HCT116 (cell line): Measurements from ENCODE around the gene STK11. TPM values are rescaled to one million over a fixed set of nuclear protein-coding genes. Genes with fewer than 3 reads are reported as not detected.
A peak's percentile ranks its signal among the peaks of the same experiment; 100 is the strongest.

Source experiments
- ATAC-seq: fragments of 200-7000 bp; cut with Tn5 transposase; 2 replicates; pipeline ENCODE4 v1.9.1; 2020; ENCODE audit warnings: mild to moderate bottlenecking, moderate library complexity
- BruUV-seq: library from RNA; stranded (reverse); fragments of 400-500 nt; replicated peaks from 2 replicates; lab custom pipeline; 2021; lab: Mats Ljungman, UMichigan
- CTCF ChIA-PET: fragments of 300-600 bp; sonication (Branson Sonifier 250); formaldehyde crosslinking; loops from one replicate; lab custom pipeline; 2021; ENCODE audit warnings: antibody characterized with exemption; lab: Charles Lee
- POLR2A ChIA-PET: fragments of 300-600, 350-600 bp; sonication (Branson Sonifier 250); formaldehyde crosslinking; loops from one replicate; lab custom pipeline; 2021; ENCODE audit warnings: antibody characterized with exemption; lab: Charles Lee
- RAD21 ChIA-PET, 2 experiments: fragments of 300-600 bp; sonication (Branson Sonifier 250); formaldehyde crosslinking; loops; one replicate each; lab custom pipeline; 2023; ENCODE audit warnings: low total read pairs in 2 of 2; ENCODE audit not compliant: uncharacterized antibody in 2 of 2, unreplicated experiment in 2 of 2, low non-redundant PET in 1 of 2; lab: Charles Lee
- DNase-seq: peaks from one replicate; pipeline ENCODE4 v3.0.0-alpha.2; 2010; ENCODE audit warnings: low read depth, low spot score
- H2AFZ ChIP-seq: fragments of 200-600 bp; shearing (Covaris generic), sonication (generic); 2 replicates; pipeline ENCODE4 v1.6.1; 2017; ENCODE audit warnings: low read depth, mixed run types, mixed read lengths, antibody characterized with exemption, low read length; ENCODE audit not compliant: poor library complexity, severe bottlenecking
- H3K27ac ChIP-seq: 2 replicates; pipeline ENCODE4 v1.5.1; 2012; ENCODE audit warnings: low read depth, low read length
- H3K27me3 ChIP-seq: fragments of 200-600 bp; sonication (generic); 2 replicates; pipeline ENCODE4 v1.6.1; 2016; ENCODE audit warnings: mixed run types, low read length, mixed read lengths; ENCODE audit not compliant: insufficient read depth
- H3K36me3 ChIP-seq, 2 experiments: fragments of 200-500 bp in 1 of 2; fragments of 200-600 bp in 1 of 2; sonication (Bioruptor generic) in 1 of 2; sonication (generic) in 1 of 2; 2 replicates each; pipeline versions ENCODE4 v1.5.1 to v1.6.1; 2014 to 2016; ENCODE audit warnings: low read length in 2 of 2, inconsistent platforms in 1 of 2, mixed read lengths in 1 of 2, mixed run types in 1 of 2; ENCODE audit not compliant: insufficient read depth in 2 of 2, control insufficient read depth in 1 of 2
- H3K4me1 ChIP-seq, 2 experiments: fragments of 200-600 bp in 1 of 2; sonication (generic) in 1 of 2; 2 replicates each; pipeline versions ENCODE4 v1.5.1 to v1.6.1; 2012 to 2017; ENCODE audit warnings: low read length in 2 of 2, inconsistent platforms in 1 of 2, mild to moderate bottlenecking in 1 of 2, mixed read lengths in 1 of 2, mixed run types in 1 of 2, moderate library complexity in 1 of 2; ENCODE audit not compliant: insufficient read depth in 2 of 2, control insufficient read depth in 1 of 2
- H3K4me2 ChIP-seq: fragments of 200-600 bp; sonication (generic); 2 replicates; pipeline ENCODE4 v1.6.1; 2017; ENCODE audit warnings: mixed run types, low read length, mixed read lengths
- H3K4me3 ChIP-seq, 2 experiments: fragments of 200-600 bp in 1 of 2; sonication (generic) in 1 of 2; replicated peaks in 1 of 2; 2 replicates each; pipeline ENCODE4 v1.5.1; 2011 to 2016; ENCODE audit warnings: low read length in 2 of 2, control low read depth in 1 of 2, low read depth in 1 of 2, mild to moderate bottlenecking in 1 of 2, mixed read lengths in 1 of 2, mixed run types in 1 of 2
- H3K79me2 ChIP-seq: fragments of 200-600 bp; sonication (generic); 2 replicates; pipeline ENCODE4 v1.6.1; 2017; ENCODE audit warnings: mild to moderate bottlenecking, mixed run types, low read length, moderate library complexity, mixed read lengths; ENCODE audit not compliant: insufficient read depth
- H3K9ac ChIP-seq: fragments of 200-600 bp; sonication (generic); 2 replicates; pipeline ENCODE4 v1.6.1; 2016; ENCODE audit warnings: low read length, mixed read lengths
- H3K9me2 ChIP-seq: fragments of 200-600 bp; sonication (generic), shearing (Covaris generic); 2 replicates; pipeline ENCODE4 v1.6.1; 2017; ENCODE audit warnings: mixed run types, mild to moderate bottlenecking, moderate library complexity; ENCODE audit not compliant: insufficient read depth
- H3K9me3 ChIP-seq, 2 experiments: fragments of 200-500 bp in 1 of 2; fragments of 200-600 bp in 1 of 2; sonication (Bioruptor generic) in 1 of 2; sonication (generic) in 1 of 2; 2 replicates each; pipeline ENCODE4 v1.6.1; 2014 to 2017; ENCODE audit warnings: low read length in 2 of 2, mixed read lengths in 2 of 2, inconsistent platforms in 1 of 2, low read depth in 1 of 2, mild to moderate bottlenecking in 1 of 2, mixed run types in 1 of 2, moderate library complexity in 1 of 2; ENCODE audit not compliant: control insufficient read depth in 1 of 2, insufficient read depth in 1 of 2
- H4K20me1 ChIP-seq: fragments of 200-600 bp; sonication (generic), shearing (Covaris generic); 2 replicates; pipeline ENCODE4 v1.6.1; 2017; ENCODE audit warnings: mixed run types, mild to moderate bottlenecking, moderate library complexity; ENCODE audit not compliant: insufficient read depth
- CEBPB ChIP-seq: IDR thresholded peaks from 2 replicates; pipeline ENCODE4 v1.6.1; 2012; ENCODE audit warnings: low read depth
- EGR1 ChIP-seq: IDR thresholded peaks from 2 replicates; pipeline ENCODE4 v1.6.1; 2012; ENCODE audit warnings: low read depth
- JUND ChIP-seq: IDR thresholded peaks from 2 replicates; pipeline ENCODE4 v1.6.1; 2012
- TCF7L2 ChIP-seq: IDR thresholded peaks from 2 replicates; pipeline ENCODE4 v1.7.0; 2011; ENCODE audit warnings: borderline replicate concordance, inconsistent platforms; ENCODE audit not compliant: insufficient read depth, insufficient read length; ENCODE audit errors: extremely low read depth
- ZFX ChIP-seq: fragments of 450-650 bp; IDR thresholded peaks from 2 replicates; pipeline ENCODE4 v1.6.1; 2017
- intact Hi-C: fragments of 100-400 bp; cut with micrococcal nuclease; formaldehyde crosslinking; loops from 2 replicates; pipeline ENCODE4 v1.10.0; 2022
- total RNA-seq: library from RNA; stranded (reverse); gene quantifications from one replicate; pipeline ENCODE4 v1.2.1, GENCODE V29; 2021; ENCODE audit not compliant: unreplicated experiment
- TF ChIP-seq, protein P1 (sequence below): IDR thresholded peaks from 2 replicates; pipeline ENCODE4 v1.6.1; 2012
- TF ChIP-seq, protein P2 (sequence below): IDR thresholded peaks from 2 replicates; pipeline ENCODE4 v1.6.1; 2012
- TF ChIP-seq, protein P3 (sequence below): IDR thresholded peaks from 2 replicates; pipeline ENCODE4 v1.6.1; 2011; ENCODE audit warnings: mild to moderate bottlenecking, low read length, moderate library complexity; ENCODE audit not compliant: insufficient replicate concordance; ENCODE audit errors: extremely low read depth
- TF ChIP-seq, protein P4 (sequence below): IDR thresholded peaks from 2 replicates; pipeline ENCODE4 v1.6.1; 2012; ENCODE audit warnings: low read depth

The STK11 gene
- total RNA-seq, 1 experiment from 2014 or later = 86.9 TPM

DNA sequence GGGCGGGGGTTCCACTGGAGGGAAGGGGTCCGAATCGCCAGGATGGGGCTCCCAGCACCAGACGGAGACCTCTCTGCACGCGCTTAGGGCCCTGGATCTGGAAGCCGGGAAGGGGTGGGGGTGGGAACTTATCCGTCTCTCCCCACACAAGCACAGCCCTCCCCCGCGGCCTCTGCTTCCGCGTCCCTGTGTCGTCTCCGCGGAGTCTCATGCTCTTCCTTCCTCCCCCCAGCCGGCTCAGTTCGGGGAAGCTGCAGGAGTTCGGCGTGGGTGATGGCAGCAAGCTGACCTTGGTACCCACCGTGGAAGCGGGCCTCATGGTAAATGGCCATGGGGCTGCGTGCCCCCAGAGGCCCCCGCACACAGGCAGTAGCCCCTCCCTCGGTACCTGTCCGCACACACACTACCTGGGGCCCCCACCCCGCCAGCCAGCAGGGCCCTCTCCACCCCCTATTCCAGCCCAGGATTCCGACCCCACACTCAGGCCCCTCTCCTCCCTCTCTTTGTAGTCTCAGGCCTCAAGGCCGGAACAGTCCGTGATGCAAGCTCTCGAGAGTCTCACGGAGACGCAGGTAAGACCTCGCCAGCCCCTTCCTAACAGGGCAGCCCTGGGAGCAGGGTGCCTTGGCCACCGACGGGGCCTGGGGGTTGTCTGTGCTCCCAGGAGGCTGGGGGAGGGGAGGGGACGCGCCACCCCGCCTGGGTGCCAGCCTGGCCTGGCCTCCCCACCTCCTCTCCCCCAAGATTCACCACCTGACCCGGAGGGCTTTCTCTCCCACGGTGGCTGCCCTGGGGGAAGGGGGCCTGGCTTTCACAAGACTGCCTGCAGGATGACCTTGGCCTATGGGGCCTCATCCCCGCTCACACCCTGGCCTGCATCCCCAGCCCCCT, 46.0 kb downstream of the STK11 start:
- ChIA-PET RAD21 (interaction anchor here in 1 of 2 experiments (0.9 kb wide), 1 partner anchor 8 kb away, joined by 3 read pairs; no protein-coding TSS in a partner anchor), POLR2A (interaction anchor here (3.1 to 3.5 kb wide), 2 partner anchors 15 to 18 kb away, joined by 29 to 40 read pairs; partner anchors contain the start of gene CIRBP), CTCF (no interaction called here)
- Histone ChIP-seq H3K27me3 (no peaks in the 10 kb centered on the region), H3K9me2 (no peaks in the 10 kb centered on the region), H3K79me2 (peaks cover 63% of the 10 kb centered on the region), H3K9ac (peak overlapping the region; percentile 91), H4K20me1 (peaks cover 3% of the 10 kb centered on the region; the same call in 1 of the 2 replicates), H3K4me1 (peaks cover 25 to 72% of the 10 kb centered on the region in 2 experiments), H3K27ac (peak overlapping the region; percentile 99), H3K36me3 (peaks cover 24 to 43% of the 10 kb centered on the region in 2 experiments), H3K9me3 (no peaks in the 10 kb centered on the region), H3K4me2 (peak overlapping the region; percentile 99), H3K4me3 (peak overlapping the region; percentile 68 to 74), H2AFZ (no peak overlapping the region)
- TF ChIP-seq ZFX = peak; percentile 29; the same call in 1 of the 2 replicates
- no peak for TF ChIP-seq JUND
- DNase-seq (no peak), ATAC-seq (no peak)
- intact Hi-C loops = no loop called here
- TSS peak; percentile 52 for BruUV-seq

DNA sequence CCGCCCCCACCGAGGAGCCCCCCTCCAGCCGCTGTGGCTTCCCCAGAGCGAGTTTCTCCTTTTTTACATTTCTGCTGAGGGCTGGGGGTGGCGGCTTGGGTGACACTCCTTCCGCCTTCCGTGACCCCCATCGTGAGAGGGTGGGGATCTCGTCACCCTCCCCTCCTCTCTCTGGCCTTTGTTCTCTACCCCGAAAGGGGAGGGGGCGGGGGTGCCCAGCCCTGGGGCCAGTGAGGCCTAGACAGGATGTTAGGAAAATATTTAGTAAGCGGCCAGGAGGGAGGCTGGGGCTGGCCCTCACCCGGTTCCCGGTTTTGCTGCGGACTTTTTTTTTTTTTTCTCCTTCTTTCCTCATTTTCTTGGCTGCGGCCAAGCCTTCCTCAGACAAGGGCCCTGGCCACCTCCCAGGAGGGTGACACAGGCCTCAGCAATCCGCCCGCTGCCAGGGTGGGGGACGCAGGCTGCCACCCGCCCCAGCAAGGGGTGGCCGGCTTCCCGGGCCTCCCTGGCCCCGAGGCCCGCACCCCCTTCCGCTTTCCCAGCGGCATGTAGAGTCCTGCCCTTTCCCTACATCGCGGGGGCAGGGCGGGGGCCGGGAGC, 46.7 kb downstream of the STK11 start:
- Histone ChIP-seq H4K20me1 (peaks cover 3% of the 10 kb centered on the region; the same call in 1 of the 2 replicates), H3K79me2 (peaks cover 70% of the 10 kb centered on the region), H3K4me1 (peaks cover 21 to 72% of the 10 kb centered on the region in 2 experiments), H3K4me3 (peak overlapping the region; percentile 68 to 74), H3K4me2 (peak overlapping the region; percentile 99), H3K27ac (peak overlapping the region; percentile 99), H3K9me2 (no peaks in the 10 kb centered on the region), H2AFZ (no peak overlapping the region), H3K9ac (peak overlapping the region; percentile 91), H3K27me3 (no peaks in the 10 kb centered on the region), H3K36me3 (peaks cover 25 to 48% of the 10 kb centered on the region in 2 experiments), H3K9me3 (no peaks in the 10 kb centered on the region)
- ChIA-PET POLR2A (interaction anchor here (0.7 to 3.5 kb wide), 6 partner anchors 8 to 49 kb away, joined by 3 to 40 read pairs (median 7); partner anchors contain the start of gene CIRBP), RAD21 (interaction anchor here (0.9 to 1.5 kb wide), 6 partner anchors 7 to 17 kb away, joined by 3 to 12 read pairs (median 6); partner anchors contain the start of gene CIRBP (in 1 of the 2)), CTCF (interaction anchor here (1.4 to 2.3 kb wide), 2 partner anchors 8 to 14 kb away, joined by 13 to 16 read pairs; no protein-coding TSS in a partner anchor)
- peak; percentile 3; the same call in 1 of the 2 replicates for ATAC-seq
- no peak for DNase-seq
- intact Hi-C loops = no loop called here
- BruUV-seq = no TSS peak
- TF ChIP-seq JUND = peak; percentile 46; the same call in 1 of the 2 replicates
- TF ChIP-seq TCF7L2 = peak; percentile 92
- TF ChIP-seq CEBPB = no peak
- TF ChIP-seq, protein P1, sequence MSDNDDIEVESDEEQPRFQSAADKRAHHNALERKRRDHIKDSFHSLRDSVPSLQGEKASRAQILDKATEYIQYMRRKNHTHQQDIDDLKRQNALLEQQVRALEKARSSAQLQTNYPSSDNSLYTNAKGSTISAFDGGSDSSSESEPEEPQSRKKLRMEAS = no peak
- TF ChIP-seq, protein P2, sequence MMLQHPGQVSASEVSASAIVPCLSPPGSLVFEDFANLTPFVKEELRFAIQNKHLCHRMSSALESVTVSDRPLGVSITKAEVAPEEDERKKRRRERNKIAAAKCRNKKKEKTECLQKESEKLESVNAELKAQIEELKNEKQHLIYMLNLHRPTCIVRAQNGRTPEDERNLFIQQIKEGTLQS = no peak
- no peak for TF ChIP-seq EGR1
- TF ChIP-seq, protein P3, sequence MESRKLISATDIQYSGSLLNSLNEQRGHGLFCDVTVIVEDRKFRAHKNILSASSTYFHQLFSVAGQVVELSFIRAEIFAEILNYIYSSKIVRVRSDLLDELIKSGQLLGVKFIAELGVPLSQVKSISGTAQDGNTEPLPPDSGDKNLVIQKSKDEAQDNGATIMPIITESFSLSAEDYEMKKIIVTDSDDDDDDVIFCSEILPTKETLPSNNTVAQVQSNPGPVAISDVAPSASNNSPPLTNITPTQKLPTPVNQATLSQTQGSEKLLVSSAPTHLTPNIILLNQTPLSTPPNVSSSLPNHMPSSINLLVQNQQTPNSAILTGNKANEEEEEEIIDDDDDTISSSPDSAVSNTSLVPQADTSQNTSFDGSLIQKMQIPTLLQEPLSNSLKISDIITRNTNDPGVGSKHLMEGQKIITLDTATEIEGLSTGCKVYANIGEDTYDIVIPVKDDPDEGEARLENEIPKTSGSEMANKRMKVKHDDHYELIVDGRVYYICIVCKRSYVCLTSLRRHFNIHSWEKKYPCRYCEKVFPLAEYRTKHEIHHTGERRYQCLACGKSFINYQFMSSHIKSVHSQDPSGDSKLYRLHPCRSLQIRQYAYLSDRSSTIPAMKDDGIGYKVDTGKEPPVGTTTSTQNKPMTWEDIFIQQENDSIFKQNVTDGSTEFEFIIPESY = no peak
- TF ChIP-seq, protein P4, sequence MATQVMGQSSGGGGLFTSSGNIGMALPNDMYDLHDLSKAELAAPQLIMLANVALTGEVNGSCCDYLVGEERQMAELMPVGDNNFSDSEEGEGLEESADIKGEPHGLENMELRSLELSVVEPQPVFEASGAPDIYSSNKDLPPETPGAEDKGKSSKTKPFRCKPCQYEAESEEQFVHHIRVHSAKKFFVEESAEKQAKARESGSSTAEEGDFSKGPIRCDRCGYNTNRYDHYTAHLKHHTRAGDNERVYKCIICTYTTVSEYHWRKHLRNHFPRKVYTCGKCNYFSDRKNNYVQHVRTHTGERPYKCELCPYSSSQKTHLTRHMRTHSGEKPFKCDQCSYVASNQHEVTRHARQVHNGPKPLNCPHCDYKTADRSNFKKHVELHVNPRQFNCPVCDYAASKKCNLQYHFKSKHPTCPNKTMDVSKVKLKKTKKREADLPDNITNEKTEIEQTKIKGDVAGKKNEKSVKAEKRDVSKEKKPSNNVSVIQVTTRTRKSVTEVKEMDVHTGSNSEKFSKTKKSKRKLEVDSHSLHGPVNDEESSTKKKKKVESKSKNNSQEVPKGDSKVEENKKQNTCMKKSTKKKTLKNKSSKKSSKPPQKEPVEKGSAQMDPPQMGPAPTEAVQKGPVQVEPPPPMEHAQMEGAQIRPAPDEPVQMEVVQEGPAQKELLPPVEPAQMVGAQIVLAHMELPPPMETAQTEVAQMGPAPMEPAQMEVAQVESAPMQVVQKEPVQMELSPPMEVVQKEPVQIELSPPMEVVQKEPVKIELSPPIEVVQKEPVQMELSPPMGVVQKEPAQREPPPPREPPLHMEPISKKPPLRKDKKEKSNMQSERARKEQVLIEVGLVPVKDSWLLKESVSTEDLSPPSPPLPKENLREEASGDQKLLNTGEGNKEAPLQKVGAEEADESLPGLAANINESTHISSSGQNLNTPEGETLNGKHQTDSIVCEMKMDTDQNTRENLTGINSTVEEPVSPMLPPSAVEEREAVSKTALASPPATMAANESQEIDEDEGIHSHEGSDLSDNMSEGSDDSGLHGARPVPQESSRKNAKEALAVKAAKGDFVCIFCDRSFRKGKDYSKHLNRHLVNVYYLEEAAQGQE = no peak
- peak; percentile 11; the same call in 1 of the 2 replicates for TF ChIP-seq ZFX
